ENCODE data around the gene TUBA3E.

DNA sequence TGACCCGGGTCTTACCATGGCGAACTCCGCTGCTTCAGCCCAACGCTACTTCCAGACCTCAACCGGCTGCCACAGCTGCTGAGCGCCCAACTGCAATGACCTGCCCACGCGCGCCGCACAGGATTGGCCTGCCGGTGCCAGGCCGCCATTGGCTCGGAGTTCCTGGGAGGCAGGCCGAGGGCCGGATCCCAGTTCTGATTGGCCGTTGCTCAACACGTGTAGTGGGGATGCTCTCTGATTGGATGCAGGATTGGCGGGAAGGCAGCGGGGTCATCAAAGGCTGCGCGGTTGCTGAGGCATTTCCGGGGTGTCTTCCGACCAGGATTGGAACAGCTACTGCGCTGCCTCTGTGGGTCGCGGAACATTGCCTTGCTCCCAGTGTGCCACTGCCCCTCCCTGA, at the start of gene TUBA3E:
- TF ChIP-seq, protein P1, sequence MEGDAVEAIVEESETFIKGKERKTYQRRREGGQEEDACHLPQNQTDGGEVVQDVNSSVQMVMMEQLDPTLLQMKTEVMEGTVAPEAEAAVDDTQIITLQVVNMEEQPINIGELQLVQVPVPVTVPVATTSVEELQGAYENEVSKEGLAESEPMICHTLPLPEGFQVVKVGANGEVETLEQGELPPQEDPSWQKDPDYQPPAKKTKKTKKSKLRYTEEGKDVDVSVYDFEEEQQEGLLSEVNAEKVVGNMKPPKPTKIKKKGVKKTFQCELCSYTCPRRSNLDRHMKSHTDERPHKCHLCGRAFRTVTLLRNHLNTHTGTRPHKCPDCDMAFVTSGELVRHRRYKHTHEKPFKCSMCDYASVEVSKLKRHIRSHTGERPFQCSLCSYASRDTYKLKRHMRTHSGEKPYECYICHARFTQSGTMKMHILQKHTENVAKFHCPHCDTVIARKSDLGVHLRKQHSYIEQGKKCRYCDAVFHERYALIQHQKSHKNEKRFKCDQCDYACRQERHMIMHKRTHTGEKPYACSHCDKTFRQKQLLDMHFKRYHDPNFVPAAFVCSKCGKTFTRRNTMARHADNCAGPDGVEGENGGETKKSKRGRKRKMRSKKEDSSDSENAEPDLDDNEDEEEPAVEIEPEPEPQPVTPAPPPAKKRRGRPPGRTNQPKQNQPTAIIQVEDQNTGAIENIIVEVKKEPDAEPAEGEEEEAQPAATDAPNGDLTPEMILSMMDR (tag by site-specific recombination; IDR thresholded peaks at IDR 0.05): no peak
- TF ChIP-seq ZNF24 (tag by site-specific recombination; IDR thresholded peaks at IDR 0.05): no peak
- TF ChIP-seq BCL11A (tag by site-specific recombination; IDR thresholded peaks at IDR 0.05; ENCODE audit: low read depth): no peak
